ENCODE data around the gene MYO1F.
A peak's percentile ranks its signal among the peaks of the same experiment; 100 is the strongest.
"Not testable (repeated sequence)": the region's sequence is repeated elsewhere in the genome, so short reads cannot be mapped to it uniquely, and the experiment has no call there.

Gene MYO1F

GRCh38 chr19:8517551-8518442 lies 59.4 kb downstream of the MYO1F start:
- peak; percentile 17 for DNase-seq (ENCODE audit: low read depth)

DNA sequence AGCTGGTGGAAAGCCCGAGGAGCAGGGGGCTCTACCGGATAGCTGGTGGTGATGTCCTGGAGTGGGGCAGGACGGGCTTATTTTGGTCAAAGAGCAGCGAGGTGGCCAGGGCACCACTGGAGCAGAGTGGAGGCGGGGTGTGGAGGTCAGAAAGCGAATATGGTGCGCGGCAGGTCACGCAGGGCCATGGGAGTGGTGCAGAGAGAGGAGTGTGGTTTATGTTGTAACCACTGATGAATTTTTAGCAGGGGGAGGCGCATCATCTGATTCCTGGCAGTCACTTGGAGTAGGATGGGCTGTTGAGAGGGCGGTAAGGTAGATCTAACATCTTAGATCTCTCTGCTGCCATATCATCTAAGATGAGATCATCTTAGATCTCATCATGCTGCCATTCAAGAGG lies 61.9 kb downstream of the MYO1F start:
- peak; percentile 16 for DNase-seq (ENCODE audit: low read depth)

DNA sequence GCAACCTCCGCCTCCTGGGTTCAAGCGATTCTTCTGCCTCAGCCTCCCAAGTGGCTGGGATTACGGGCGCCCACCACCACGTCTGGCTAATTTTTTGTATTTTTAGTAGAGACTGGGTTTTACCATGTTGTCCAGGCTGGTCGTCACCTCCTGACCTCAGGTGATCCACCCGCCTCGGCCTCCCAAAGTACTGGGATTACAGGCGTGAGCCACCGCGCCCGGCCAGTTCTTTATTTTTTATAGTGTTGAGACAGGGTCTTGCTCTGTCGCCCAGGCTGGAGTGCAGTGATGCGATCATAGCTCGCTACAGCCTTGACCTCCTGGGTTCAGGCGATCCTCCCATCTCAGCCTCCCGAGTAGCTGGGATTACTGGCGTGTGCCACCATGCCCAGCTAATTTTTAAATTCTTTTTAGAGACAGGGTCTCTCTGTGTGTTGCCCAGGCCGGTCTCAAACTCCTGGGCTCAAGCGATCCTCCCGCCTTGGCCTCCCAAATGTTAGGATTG lies 62.7 kb downstream of the MYO1F start:
- not testable (repeated sequence) for DNase-seq (ENCODE audit: low read depth)

- peak; percentile 96 for DNase-seq (ENCODE audit: low read depth)
Measured at GRCh38 chr19:8513687-8514504, 63.3 kb downstream of the MYO1F start, which contains the start of gene ZNF414. ZNF414 (minus strand) TSS chr19:8514167; CDS start chr19:8514046, 121 bp downstream.

GRCh38 chr19:8513036-8513686 lies 64.1 kb downstream of the MYO1F start:
- DNase-seq (ENCODE audit: low read depth): no peak

DNA sequence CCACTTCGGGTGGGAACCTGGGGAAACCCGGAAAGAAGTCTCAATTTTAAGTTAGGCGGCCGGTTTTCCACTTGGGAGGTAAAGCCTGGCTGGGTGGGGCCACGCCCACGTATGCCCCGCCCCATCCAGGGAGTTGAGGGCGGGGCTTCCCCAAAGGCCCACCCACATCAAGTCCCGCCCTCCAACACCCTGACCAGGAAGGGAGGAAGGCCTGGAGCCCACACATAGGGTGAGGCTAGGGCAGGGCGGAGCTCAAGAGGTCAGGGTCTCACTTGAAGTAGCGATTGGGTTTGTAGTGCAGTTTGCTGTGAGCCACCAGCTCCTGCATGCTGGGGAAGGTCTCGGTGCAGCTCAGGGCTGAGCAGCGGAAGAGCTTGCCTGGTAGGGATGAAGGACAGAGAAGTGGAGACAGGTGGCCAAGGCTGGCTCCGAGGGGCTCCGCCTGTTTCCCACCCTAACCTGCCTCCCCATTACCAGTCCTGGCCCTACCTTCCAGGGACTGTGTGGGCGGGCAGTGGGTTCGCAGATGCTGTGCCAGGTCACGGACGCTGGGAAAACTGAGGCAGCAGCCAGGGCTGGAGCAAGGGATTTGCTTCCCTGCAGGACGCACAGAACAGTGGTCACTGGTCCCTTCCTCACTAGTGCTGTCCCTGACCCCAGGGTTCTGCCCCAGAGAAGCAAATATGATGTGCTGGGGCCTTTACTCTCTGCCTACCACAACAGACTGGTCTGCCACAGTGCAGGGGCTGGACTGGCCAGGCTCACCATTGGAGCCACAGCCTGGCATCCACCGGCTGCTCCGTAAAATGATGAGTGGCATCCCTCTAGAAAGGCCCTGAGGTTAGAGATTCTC lies 64.9 kb downstream of the MYO1F start:
- DNase-seq (ENCODE audit: low read depth): no peak

DNA sequence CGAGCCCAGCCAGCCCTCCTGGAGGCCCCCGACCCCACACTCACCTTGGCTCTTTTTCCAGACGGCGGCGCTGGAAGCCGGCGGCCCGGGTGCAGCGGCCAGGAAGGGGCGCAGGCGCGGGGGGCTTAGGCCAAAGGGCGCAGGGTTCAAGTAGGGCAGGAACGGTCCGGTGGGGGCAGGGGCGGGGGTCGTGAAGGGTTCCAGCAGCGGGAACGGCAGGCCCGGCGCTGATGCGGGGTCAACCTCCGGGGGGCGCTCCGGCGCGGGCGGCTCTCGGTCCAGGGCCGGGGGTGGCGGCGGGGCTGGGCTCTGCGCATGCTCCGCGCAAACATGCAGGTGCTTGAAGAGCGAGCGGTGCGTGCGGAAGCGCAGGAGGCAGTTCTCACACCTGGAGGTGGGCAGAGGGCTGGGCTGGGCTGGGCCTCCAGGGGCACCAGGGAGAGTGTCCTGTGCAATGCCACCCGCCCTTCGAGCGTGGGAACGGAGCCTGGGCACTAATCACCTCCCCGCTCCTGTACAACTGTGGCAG lies 65.6 kb downstream of the MYO1F start:
- no peak for DNase-seq (ENCODE audit: low read depth)

- DNase-seq (ENCODE audit: low read depth): no peak
Measured at GRCh38 chr19:8510589-8511115, 66.6 kb downstream of the MYO1F start.

DNA sequence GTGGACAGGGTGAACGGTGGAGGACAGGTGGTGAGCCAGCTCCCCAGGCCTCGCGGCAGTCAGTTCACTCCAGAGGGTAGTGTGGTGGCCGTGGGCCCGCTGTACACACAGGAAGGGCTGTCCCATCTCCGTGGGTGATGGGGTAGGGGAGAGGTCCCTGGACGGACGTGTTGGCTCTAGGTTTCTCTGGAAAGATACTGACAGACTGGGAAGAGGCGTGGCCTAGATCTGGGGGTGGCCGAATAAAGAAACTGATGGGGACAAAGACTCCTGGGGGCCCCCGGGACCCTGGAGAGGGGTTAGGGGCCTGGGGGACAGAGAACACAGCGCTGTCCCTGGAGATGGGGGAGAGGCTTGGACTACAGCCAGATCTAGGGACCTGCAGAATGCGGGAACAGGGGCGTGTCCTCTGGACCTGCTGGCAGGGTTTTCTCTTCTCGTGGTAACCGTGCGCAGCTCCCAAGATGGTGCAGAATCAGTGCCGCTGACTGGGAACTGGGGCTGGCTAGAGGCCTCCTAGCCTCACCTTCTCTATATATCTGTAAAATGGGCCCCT lies 70.8 kb downstream of the MYO1F start:
- no peak for DNase-seq (ENCODE audit: low read depth)

- DNase-seq (ENCODE audit: low read depth): peak; percentile 46
Measured at GRCh38 chr19:8505680-8506401, 71.4 kb downstream of the MYO1F start.

- no peak for DNase-seq (ENCODE audit: low read depth)
Measured at GRCh38 chr19:8504919-8505318, 72.3 kb downstream of the MYO1F start.

- no peak for DNase-seq (ENCODE audit: low read depth)
Measured at GRCh38 chr19:8504171-8504570, 73.1 kb downstream of the MYO1F start.

DNA sequence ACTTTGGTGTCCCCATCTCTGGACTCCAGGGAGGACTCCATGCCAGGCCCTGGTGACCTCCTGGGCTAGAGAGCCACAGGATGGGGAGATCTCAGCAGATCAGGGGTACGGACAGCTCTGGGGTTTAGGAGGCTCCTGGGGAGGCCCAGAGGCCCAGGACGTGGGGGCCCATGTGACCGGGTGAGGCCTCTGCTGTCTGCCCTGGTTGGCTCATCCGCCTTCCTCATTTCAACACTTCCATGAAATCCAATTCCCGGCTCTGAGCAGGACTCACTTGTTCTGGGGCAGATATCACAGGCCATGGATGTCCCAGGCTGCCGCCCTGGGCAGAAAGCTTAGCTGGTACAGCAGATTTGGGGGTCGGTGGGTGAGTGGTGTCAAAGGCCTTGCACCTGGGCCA lies 73.7 kb downstream of the MYO1F start:
- DNase-seq (ENCODE audit: low read depth): no peak

GRCh38 chr19:8501981-8502380 lies 75.3 kb downstream of the MYO1F start:
- no peak for DNase-seq (ENCODE audit: low read depth)

DNA sequence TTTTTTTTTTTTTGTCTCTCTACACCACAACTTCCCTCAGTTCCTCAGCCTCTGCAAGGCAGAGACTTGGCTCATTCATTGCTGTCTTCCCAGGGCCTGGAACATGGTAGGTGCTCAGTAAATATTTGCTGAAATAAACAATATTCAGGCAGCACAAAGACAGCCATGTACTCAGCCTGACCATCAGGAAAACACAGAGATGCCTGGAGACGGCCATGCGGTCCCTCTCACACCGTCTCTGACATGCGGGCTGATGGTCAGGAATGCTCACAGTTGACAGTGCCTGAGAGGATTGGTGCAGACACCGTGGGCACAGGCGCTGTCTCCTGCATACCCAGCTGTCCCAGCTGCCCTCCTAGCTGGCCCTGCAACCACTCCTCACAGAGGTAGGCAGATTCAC lies 75.7 kb downstream of the MYO1F start:
- DNase-seq (ENCODE audit: low read depth): no peak

- DNase-seq (ENCODE audit: low read depth): no peak
Measured at GRCh38 chr19:8500158-8500557, 77.1 kb downstream of the MYO1F start.

DNA sequence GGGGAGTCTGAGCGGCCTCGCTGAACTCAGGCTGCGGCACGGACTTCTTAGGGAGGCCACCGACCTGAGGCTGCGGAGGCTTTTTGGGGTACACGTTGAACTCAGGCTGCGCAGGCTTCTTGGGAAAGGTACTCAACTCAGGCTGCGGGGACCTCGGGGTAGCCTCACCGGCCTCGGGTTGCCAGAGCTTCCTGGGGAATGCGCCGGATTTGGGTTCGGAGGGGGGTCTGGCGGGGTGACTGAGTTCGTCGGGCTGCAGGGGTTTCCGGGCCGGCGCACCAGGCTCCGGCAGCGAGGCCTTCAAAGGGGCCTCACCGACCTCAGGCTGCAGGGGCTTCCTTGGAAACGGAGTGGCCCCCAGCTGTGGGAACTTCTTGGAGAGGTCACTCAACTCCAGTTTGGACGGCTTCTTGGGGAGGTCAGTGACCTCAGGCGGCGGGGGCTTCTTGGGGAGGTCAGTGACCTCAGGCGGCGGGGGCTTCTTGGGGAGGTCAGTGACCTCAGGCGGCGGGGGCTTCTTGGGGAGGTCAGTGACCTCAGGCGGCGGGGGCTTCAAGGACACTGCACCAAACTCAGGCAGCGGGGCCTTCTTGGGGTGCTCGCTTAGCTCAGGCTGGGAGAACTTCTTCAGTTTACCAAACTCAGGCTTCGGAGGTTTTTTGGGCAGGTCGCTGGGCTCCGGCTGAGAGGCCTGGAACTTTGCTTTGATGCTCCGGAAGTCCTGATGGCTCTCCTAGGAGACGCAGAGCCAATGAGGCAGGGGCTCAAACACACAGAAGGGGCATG lies 78.0 kb downstream of the MYO1F start:
- no peak for DNase-seq (ENCODE audit: low read depth)

DNA sequence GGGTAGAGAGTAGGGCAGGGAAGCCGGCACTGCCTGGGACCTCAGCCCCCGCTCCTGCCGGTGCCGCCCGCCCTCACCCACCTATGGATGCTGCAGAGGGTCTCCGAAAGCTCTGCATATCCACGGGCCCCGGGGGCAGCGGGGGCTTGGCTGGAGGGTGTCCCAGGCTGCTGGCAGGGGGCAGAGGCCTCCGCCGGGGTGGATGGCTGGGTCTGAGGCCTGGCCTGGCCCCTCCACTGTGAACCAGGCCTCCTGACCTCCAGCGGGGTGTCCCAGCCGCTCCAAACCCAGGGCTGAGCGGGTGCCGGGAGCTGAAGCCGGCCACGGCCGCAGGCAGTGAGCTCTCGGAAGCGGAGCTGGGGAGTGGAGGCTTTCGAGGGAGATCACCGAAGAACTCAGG lies 78.9 kb downstream of the MYO1F start:
- DNase-seq (ENCODE audit: low read depth): no peak

DNA sequence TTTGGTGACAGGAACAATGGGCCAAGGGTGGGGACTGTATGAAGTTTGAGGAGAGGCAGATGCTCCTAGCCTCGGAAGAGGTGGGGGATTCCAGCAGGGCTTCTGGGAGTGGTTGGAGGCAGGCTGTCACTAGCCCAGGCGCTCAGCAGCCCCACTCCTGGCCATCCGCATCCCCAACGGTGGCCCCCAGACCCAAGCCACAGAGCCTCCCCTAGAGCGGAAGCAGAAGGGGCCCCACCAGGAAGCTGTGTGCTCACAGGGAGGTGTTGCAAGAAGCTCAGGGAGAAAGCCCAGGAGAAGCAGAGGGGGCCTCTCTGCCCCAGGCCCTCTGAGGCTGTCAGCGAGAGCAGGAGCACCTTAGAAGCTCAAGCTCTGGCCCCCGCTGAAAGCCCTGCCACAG lies 83.1 kb downstream of the MYO1F start:
- no peak for DNase-seq (ENCODE audit: low read depth)

All from stimulated activated CD8-positive, alpha-beta memory T cell treated with anti-CD3 and anti-CD28 coated beads, Interleukin-15, amount 100 ng/mL, for 1 hour (primary cell).